Ovary (tissue), 3 donors: ENCODE data around the gene OXSM.

Source experiments
- EP300 ChIP-seq: sonication (generic); formaldehyde crosslinking; IDR thresholded peaks from one replicate; pipeline ENCODE4 v1.6.1; 2017; ENCODE audit warnings: antibody characterized with exemption
- TF ChIP-seq, protein P1 (sequence below), 3 donors: fragments of 450-650 bp in 2 of 3; fragments of 200-600 bp in 1 of 3; IDR thresholded peaks; one replicate each; pipeline versions ENCODE4 v1.5.1 to v1.8.0; 2016 to 2022; ENCODE audit warnings: antibody characterized with exemption in 3 of 3, mild to moderate bottlenecking in 1 of 3
- donor health status: DM: no; HTN: no; CAD: no.

DNA sequence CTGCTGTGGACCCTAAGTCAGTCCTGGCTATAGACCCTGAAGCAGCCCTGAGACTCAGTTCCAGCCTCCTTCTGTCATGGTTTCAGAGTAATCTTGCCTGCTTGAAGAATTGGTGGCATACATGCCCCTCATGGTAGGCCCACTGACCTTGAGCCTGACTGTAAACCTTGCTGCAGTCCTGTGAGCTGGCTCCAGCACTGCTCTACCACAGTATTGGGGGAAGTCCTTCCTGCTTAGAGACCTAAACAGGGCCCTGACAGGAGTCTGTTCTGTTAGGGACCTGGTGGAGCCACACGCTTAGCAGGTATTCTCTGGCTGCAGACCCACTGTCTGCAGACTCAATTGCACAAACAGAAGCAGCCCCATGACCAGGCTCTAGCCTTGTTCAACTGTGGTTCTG is 47.1 kb downstream of the OXSM start:
- TF ChIP-seq, protein P1, sequence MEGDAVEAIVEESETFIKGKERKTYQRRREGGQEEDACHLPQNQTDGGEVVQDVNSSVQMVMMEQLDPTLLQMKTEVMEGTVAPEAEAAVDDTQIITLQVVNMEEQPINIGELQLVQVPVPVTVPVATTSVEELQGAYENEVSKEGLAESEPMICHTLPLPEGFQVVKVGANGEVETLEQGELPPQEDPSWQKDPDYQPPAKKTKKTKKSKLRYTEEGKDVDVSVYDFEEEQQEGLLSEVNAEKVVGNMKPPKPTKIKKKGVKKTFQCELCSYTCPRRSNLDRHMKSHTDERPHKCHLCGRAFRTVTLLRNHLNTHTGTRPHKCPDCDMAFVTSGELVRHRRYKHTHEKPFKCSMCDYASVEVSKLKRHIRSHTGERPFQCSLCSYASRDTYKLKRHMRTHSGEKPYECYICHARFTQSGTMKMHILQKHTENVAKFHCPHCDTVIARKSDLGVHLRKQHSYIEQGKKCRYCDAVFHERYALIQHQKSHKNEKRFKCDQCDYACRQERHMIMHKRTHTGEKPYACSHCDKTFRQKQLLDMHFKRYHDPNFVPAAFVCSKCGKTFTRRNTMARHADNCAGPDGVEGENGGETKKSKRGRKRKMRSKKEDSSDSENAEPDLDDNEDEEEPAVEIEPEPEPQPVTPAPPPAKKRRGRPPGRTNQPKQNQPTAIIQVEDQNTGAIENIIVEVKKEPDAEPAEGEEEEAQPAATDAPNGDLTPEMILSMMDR (IDR thresholded peaks at IDR 0.05): no peak
- no peak for TF ChIP-seq EP300
